OCI-LY1 (cell line): ENCODE data around the gene SLC6A7.
"Not testable (repeated sequence)": the region's sequence is repeated elsewhere in the genome, so short reads cannot be mapped to it uniquely, and the experiment has no call there.

Experiments used
- H2AFZ ChIP-seq: fragments of 200-600 bp; sonication (generic), shearing (Covaris generic); 2 replicates; pipeline ENCODE4 v1.6.0; 2014; ENCODE audit warnings: antibody characterized with exemption, mild to moderate bottlenecking, low read length
- H3F3A ChIP-seq: fragments of 200-600 bp; sonication (generic), shearing (Covaris generic); 2 replicates; pipeline ENCODE4 v1.6.0; 2014; ENCODE audit warnings: mild to moderate bottlenecking, antibody characterized with exemption, low read length, moderate library complexity; ENCODE audit not compliant: insufficient read depth
- H3K27ac ChIP-seq: fragments of 200-600 bp; sonication (generic); 2 replicates; pipeline ENCODE4 v1.5.1; 2014; ENCODE audit warnings: low read length, mixed run types, mild to moderate bottlenecking, low read depth; ENCODE audit not compliant: poor library complexity, severe bottlenecking
- H3K27me3 ChIP-seq: fragments of 200-600 bp; sonication (generic); 2 replicates; pipeline ENCODE4 v1.6.0; 2014; ENCODE audit warnings: antibody characterized with exemption, mild to moderate bottlenecking, low read length, moderate library complexity; ENCODE audit not compliant: insufficient read depth
- H3K36me3 ChIP-seq: fragments of 200-600 bp; sonication (generic); 2 replicates; pipeline ENCODE4 v1.6.1; 2014; ENCODE audit warnings: mild to moderate bottlenecking, antibody characterized with exemption, low read length, moderate library complexity, mixed read lengths; ENCODE audit not compliant: insufficient read depth
- H3K4me1 ChIP-seq: fragments of 200-600 bp; sonication (generic); 2 replicates; pipeline ENCODE4 v1.5.1; 2014; ENCODE audit warnings: mild to moderate bottlenecking, low read length, moderate library complexity; ENCODE audit not compliant: insufficient read depth, severe bottlenecking
- H3K4me2 ChIP-seq: fragments of 200-600 bp; sonication (generic), shearing (Covaris generic); 2 replicates; pipeline ENCODE4 v1.6.1; 2014; ENCODE audit warnings: low read length
- H3K4me3 ChIP-seq: fragments of 200-600 bp; sonication (generic); 2 replicates; pipeline ENCODE4 v1.5.1; 2014; ENCODE audit warnings: low read length, low read depth, mild to moderate bottlenecking, mixed read lengths; ENCODE audit not compliant: poor library complexity, severe bottlenecking
- H3K79me2 ChIP-seq: fragments of 200-600 bp; shearing (Covaris generic); 2 replicates; pipeline ENCODE4 v1.6.1; 2016; ENCODE audit warnings: mixed run types, low read length, mixed read lengths; ENCODE audit not compliant: insufficient read depth
- H3K9ac ChIP-seq: fragments of 200-600 bp; sonication (generic), shearing (Covaris generic); 2 replicates; pipeline ENCODE4 v1.6.1; 2014; ENCODE audit warnings: mild to moderate bottlenecking, low read length, mixed read lengths
- H3K9me2 ChIP-seq: fragments of 200-600 bp; sonication (generic), shearing (Covaris generic); 2 replicates; pipeline ENCODE4 v1.6.1; 2014; ENCODE audit warnings: low read depth, mild to moderate bottlenecking, low read length, mixed read lengths
- H3K9me3 ChIP-seq: fragments of 200-600 bp; shearing (Covaris generic); 2 replicates; pipeline ENCODE4 v1.6.1; 2014; ENCODE audit warnings: low read length, mixed read lengths
- H4K20me1 ChIP-seq: fragments of 200-600 bp; sonication (generic), shearing (Covaris generic); 2 replicates; pipeline ENCODE4 v1.6.0; 2016; ENCODE audit warnings: mild to moderate bottlenecking, low read length; ENCODE audit not compliant: insufficient read depth
- EZH2 ChIP-seq: fragments of 200-600 bp; sonication (generic), shearing (Covaris generic); IDR thresholded peaks from 2 replicates; pipeline ENCODE4 v1.8.0; 2017; ENCODE audit warnings: borderline replicate concordance, mixed run types, mild to moderate bottlenecking, antibody characterized with exemption, low read length, moderate library complexity, mixed read lengths
- TF ChIP-seq, protein P1 (sequence below): fragments of 200-600 bp; sonication (generic), shearing (Covaris generic); IDR thresholded peaks from 2 replicates; pipeline ENCODE4 v1.5.1; 2017; ENCODE audit warnings: mild to moderate bottlenecking, antibody characterized with exemption, low read length, moderate library complexity, mixed read lengths

Gene SLC6A7

GRCh38 chr5:150230842-150231241, 41.0 kb downstream of the SLC6A7 start:
- no peaks in the 10 kb centered on the region for H3K9me2 ChIP-seq
- H3K4me3 ChIP-seq, result no peak overlapping the region
- no peaks in the 10 kb centered on the region for H4K20me1 ChIP-seq
- H2AFZ ChIP-seq, result no peak overlapping the region
- no peaks in the 10 kb centered on the region for H3K36me3 ChIP-seq
- H3K9me3 ChIP-seq, result no peaks in the 10 kb centered on the region
- no peak for TF ChIP-seq EZH2
- TF ChIP-seq, protein P1, sequence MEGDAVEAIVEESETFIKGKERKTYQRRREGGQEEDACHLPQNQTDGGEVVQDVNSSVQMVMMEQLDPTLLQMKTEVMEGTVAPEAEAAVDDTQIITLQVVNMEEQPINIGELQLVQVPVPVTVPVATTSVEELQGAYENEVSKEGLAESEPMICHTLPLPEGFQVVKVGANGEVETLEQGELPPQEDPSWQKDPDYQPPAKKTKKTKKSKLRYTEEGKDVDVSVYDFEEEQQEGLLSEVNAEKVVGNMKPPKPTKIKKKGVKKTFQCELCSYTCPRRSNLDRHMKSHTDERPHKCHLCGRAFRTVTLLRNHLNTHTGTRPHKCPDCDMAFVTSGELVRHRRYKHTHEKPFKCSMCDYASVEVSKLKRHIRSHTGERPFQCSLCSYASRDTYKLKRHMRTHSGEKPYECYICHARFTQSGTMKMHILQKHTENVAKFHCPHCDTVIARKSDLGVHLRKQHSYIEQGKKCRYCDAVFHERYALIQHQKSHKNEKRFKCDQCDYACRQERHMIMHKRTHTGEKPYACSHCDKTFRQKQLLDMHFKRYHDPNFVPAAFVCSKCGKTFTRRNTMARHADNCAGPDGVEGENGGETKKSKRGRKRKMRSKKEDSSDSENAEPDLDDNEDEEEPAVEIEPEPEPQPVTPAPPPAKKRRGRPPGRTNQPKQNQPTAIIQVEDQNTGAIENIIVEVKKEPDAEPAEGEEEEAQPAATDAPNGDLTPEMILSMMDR, result no peak
- H3K27me3 ChIP-seq, result 0 out of 2 replicates have a peak, but pooled peaks cover 7% of the 10 kb centered on the region
- H3F3A ChIP-seq, result no peaks in the 10 kb centered on the region
- H3K27ac ChIP-seq, result no peak overlapping the region
- no peaks in the 10 kb centered on the region for H3K79me2 ChIP-seq
- H3K4me1 ChIP-seq, result no peaks in the 10 kb centered on the region
- no peak overlapping the region for H3K4me2 ChIP-seq
- H3K9ac ChIP-seq, result no peak overlapping the region

GRCh38 chr5:150233706-150234105, 43.8 kb downstream of the SLC6A7 start:
- not testable (repeated sequence) for H3K4me2 ChIP-seq, H3K27ac ChIP-seq, H3K4me3 ChIP-seq, H3F3A ChIP-seq, H3K36me3 ChIP-seq, H3K9me3 ChIP-seq, H3K9me2 ChIP-seq, H4K20me1 ChIP-seq, H3K79me2 ChIP-seq, H2AFZ ChIP-seq, H3K27me3 ChIP-seq, H3K9ac ChIP-seq, H3K4me1 ChIP-seq

- Histone ChIP-seq H4K20me1 (no peaks in the 10 kb centered on the region), H3K27me3 (no peaks in the 10 kb centered on the region), H3K4me3 (no peak overlapping the region), H3K4me1 (no peaks in the 10 kb centered on the region), H3K9me2 (no peaks in the 10 kb centered on the region), H3F3A (no peaks in the 10 kb centered on the region), H3K4me2 (no peak overlapping the region), H3K9ac (no peak overlapping the region), H2AFZ (no peak overlapping the region), H3K36me3 (no peaks in the 10 kb centered on the region), H3K79me2 (no peaks in the 10 kb centered on the region), H3K9me3 (no peaks in the 10 kb centered on the region), H3K27ac (no peak overlapping the region)
- TF ChIP-seq EZH2, result no peak
- TF ChIP-seq, protein P1, result no peak
Measured at GRCh38 chr5:150234576-150235499, 45.0 kb downstream of the SLC6A7 start.

DNA sequence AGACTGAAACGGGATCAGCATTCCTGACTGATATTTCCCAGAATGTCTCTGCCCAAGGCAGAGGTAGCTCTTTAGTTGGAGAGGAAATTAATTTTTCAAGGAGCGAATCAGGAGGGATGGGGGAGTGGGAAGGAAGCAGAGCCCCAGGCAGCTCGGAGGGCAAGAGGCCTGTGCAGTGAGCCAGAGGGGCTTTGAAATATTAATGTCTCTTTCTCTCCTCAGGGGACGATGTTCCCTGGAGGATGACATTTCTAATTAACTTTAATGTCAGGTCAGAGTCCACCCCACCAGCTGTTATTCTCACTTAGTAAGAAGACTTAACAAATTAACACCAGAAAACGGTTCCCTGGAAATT, 45.6 kb downstream of the SLC6A7 start:
- H3K36me3 ChIP-seq, result no peaks in the 10 kb centered on the region
- no peaks in the 10 kb centered on the region for H4K20me1 ChIP-seq
- no peak overlapping the region for H3K9ac ChIP-seq
- H2AFZ ChIP-seq, result no peak overlapping the region
- no peak overlapping the region for H3K4me2 ChIP-seq
- H3K27ac ChIP-seq, result no peak overlapping the region
- H3K4me3 ChIP-seq, result no peak overlapping the region
- H3F3A ChIP-seq, result no peaks in the 10 kb centered on the region
- TF ChIP-seq EZH2, result no peak
- TF ChIP-seq, protein P1, result no peak
- H3K9me3 ChIP-seq, result no peaks in the 10 kb centered on the region
- no peaks in the 10 kb centered on the region for H3K79me2 ChIP-seq
- H3K4me1 ChIP-seq, result no peaks in the 10 kb centered on the region
- no peaks in the 10 kb centered on the region for H3K9me2 ChIP-seq
- no peaks in the 10 kb centered on the region for H3K27me3 ChIP-seq
